ENCODE data around the gene CDH4. TPM values are rescaled to one million over a fixed set of nuclear protein-coding genes. Genes with fewer than 3 reads are reported as not detected.

The CDH4 gene
- total and polyA plus RNA-seq, 9 donors = 0.12 to 4.4 (median 0.36) TPM

DNA sequence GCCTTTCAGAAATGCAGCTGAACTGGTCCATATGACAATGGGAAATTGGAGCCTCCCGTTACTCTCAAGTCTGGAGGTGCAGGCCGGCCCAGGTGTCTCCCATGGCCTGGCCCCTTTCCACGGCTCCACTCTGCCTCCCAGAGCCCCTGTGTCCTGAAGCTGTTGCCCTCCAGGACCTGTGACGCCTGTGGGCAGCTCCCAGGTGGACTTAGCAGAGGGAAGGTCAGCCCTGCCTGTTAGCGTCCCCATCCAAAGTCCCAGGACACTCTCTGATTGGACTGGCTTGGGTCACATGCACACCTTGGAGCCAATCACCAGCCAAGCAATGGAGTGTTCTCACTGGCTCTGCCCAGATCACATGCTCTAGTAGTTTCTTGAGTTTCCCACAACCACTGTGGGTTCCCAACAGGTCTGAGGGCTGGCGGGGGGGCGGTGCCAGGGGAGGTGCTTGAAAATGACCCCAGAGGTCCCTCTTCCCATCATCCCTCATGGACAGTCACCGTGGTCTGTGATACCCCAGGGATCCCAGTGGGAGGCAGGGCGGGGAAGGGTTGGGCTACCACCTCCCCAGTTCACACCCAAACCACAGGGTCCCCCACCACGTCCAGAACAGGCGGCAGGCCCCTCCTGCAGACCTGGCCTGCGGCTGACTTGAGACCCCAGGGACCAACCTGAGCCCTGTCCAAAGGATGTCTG is 678.1 kb downstream of the CDH4 start:
- 90 to 95% (median 94%) methylated on average over 12 of the region's 12 CpGs for WGBS, 3 donors
- H3K36me3 ChIP-seq = no peaks in the 10 kb centered on the region
- TF ChIP-seq, protein P1, sequence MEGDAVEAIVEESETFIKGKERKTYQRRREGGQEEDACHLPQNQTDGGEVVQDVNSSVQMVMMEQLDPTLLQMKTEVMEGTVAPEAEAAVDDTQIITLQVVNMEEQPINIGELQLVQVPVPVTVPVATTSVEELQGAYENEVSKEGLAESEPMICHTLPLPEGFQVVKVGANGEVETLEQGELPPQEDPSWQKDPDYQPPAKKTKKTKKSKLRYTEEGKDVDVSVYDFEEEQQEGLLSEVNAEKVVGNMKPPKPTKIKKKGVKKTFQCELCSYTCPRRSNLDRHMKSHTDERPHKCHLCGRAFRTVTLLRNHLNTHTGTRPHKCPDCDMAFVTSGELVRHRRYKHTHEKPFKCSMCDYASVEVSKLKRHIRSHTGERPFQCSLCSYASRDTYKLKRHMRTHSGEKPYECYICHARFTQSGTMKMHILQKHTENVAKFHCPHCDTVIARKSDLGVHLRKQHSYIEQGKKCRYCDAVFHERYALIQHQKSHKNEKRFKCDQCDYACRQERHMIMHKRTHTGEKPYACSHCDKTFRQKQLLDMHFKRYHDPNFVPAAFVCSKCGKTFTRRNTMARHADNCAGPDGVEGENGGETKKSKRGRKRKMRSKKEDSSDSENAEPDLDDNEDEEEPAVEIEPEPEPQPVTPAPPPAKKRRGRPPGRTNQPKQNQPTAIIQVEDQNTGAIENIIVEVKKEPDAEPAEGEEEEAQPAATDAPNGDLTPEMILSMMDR (IDR thresholded peaks at IDR 0.05) = no peak
- TF ChIP-seq EP300 (IDR thresholded peaks at IDR 0.05) (no peak), POLR2A (IDR thresholded peaks at IDR 0.05) (no peak)
- no peaks in the 10 kb centered on the region for H3K27me3 ChIP-seq
- intact Hi-C loops (cut with DNase I) = no loop called here
- no peaks in the 10 kb centered on the region for H3K9me3 ChIP-seq
- H3K27ac ChIP-seq = no peak overlapping the region
- no peaks in the 10 kb centered on the region for H3K4me1 ChIP-seq (ENCODE audit: insufficient read depth)
- H3K4me3 ChIP-seq = no peak overlapping the region
- DNase-seq = no peak

DNA sequence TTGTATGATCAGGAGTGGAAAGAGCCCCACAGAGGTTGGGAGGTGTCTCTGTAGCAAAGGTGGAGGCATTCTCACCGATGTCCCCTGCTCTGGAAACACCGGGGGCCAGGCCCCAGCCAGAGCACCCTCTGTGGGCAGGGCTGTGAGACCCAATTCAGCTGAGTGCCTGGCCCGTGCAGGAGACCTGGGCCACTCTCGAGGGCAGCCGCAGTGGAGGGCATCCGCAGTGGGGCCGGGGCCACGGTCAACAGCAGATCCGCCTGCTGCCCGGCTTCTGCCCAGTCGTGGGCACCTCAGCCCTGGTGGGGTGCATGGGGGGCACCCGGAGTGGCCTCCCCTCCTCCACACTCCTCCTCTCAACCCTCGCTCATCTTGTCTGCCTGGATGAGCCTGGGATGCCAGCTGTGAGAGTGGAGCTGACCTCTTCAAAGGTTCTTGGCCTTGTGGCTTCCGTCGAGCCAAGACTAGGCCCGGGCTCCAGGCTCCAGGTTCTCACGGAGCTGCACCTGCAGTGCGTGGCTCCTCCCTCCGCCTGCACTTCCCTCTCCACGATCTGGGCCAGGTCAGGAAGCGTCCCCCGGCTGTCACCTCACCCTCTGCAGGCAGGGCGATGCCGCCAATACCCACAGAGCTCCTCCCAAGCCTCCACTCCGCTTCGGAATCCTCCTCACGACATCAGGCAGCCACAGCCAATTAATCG is 678.9 kb downstream of the CDH4 start:
- Histone ChIP-seq H3K27ac (no peak overlapping the region), H3K36me3 (no peaks in the 10 kb centered on the region), H3K27me3 (no peaks in the 10 kb centered on the region), H3K4me1 (ENCODE audit: insufficient read depth) (no peaks in the 10 kb centered on the region), H3K4me3 (no peak overlapping the region), H3K9me3 (no peaks in the 10 kb centered on the region)
- WGBS, 3 donors = 84 to 87% (median 87%) methylated on average over 28 of the region's 28 CpGs
- peak in 1 of 5 donors; percentile 9 for DNase-seq
- TF ChIP-seq EP300 (IDR thresholded peaks at IDR 0.05) (no peak), POLR2A (IDR thresholded peaks at IDR 0.05) (no peak)
- TF ChIP-seq, protein P1 (IDR thresholded peaks at IDR 0.05) = no peak
- intact Hi-C loops (cut with DNase I) = no loop called here

DNA sequence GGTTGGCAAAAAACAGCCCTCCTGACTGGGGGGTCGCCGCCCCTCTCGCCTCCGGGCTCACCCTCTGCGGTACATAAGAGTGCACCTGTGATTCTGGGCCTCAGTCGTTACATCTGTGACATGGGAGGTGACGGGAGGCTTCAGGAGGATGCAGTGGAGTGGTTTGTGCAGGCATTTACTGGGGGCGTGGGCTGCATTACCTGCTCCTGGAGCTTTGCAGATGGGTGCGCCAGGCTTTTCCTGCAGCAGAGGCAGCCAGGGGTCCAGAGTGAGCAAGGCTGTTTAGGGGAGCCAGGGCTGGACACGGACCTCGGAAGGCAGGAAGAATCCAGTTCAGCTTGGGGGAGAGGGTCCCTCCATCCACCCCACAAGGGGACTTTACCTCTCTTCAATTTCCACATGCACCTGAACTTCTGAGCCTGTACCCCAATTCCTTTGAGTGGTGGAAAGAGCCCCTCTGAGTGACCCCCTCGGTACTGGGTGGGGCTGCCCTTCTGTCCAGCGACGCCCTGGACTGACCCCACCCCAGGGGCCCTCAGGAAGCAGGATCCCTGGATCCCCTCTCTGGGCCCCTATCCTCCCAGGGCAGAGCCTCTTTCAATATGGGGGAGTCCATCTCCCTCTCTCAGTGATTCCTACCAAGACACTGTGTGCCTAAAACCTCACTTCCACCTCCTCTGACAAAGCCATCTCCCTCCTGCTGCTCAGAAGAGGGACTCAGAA is 679.6 kb downstream of the CDH4 start:
- 89 to 91% (median 89%) methylated on average over 14 of the region's 14 CpGs for WGBS, 3 donors
- no peak overlapping the region for H3K27ac ChIP-seq
- H3K4me3 ChIP-seq = no peak overlapping the region
- no peaks in the 10 kb centered on the region for H3K4me1 ChIP-seq (ENCODE audit: insufficient read depth)
- no peaks in the 10 kb centered on the region for H3K9me3 ChIP-seq
- H3K27me3 ChIP-seq = no peaks in the 10 kb centered on the region
- TF ChIP-seq POLR2A (IDR thresholded peaks at IDR 0.05) (no peak), EP300 (IDR thresholded peaks at IDR 0.05) (no peak)
- TF ChIP-seq, protein P1 (IDR thresholded peaks at IDR 0.05) = no peak
- peak in 2 of 5 donors; percentile 4 to 24 for DNase-seq
- H3K36me3 ChIP-seq = no peaks in the 10 kb centered on the region
- intact Hi-C loops (cut with DNase I) = no loop called here

DNA sequence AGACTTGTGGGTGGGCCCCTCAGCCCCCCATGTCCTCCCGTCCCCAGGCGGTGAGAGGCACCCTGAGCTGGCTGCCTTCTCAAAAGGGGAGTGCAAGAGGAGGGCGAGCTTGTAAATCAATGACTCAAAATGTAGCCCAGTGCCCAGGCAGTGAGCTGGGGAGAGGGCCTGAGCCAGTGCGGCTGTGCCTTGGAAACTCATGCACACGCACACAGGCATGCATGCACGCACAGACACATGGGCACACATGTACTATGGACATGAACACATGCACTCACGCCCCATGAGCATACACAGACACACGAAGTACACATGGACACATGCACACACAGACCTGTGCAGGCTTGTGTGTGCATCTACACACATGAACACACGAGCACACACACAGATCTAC is 680.1 kb downstream of the CDH4 start:
- Histone ChIP-seq H3K36me3 (no peaks in the 10 kb centered on the region), H3K4me1 (ENCODE audit: insufficient read depth) (no peaks in the 10 kb centered on the region), H3K27me3 (no peaks in the 10 kb centered on the region), H3K9me3 (no peaks in the 10 kb centered on the region), H3K27ac (no peak overlapping the region), H3K4me3 (no peak overlapping the region)
- peak in 2 of 5 donors; percentile 5 to 19 for DNase-seq
- TF ChIP-seq POLR2A (IDR thresholded peaks at IDR 0.05) (no peak), EP300 (IDR thresholded peaks at IDR 0.05) (no peak)
- TF ChIP-seq, protein P1 (IDR thresholded peaks at IDR 0.05) = no peak
- 83 to 90% (median 89%) methylated on average over 9 of the region's 9 CpGs for WGBS, 3 donors
- intact Hi-C loops (cut with DNase I) = no loop called here

Measured in ovary (tissue), 9 donors.